K562 (cell line): Measurements from ENCODE around the gene RUNX1. TPM values are rescaled to one million over a fixed set of nuclear protein-coding genes. Genes with fewer than 3 reads are reported as not detected.

Experiments
- ATAC-seq: fragments of 200-7000 bp; cut with Tn5 transposase; 3 replicates; pipeline ENCODE4 v1.9.1; 2020; ENCODE audit warnings: moderate library complexity
- BruUV-seq: library from RNA; stranded (reverse); fragments of 400-500 nt; replicated peaks from 2 replicates; lab custom pipeline; 2021; lab: Mats Ljungman, UMichigan
- CTCF ChIA-PET: fragments of 300-600 bp; formaldehyde crosslinking; extraction: SDS; loops from one replicate; lab custom pipeline; 2021; ENCODE audit warnings: low intra/inter-chr PET ratio; lab: Yijun Ruan, JAX
- POLR2A ChIA-PET: fragments of 300-600, 350-650 bp; sonication (Branson Sonifier 250); formaldehyde crosslinking; extraction: SDS; loops from one replicate; lab custom pipeline; 2021; ENCODE audit warnings: antibody characterized with exemption, inconsistent platforms; lab: Yijun Ruan, JAX
- DNase-seq, 4 experiments: peaks; one replicate each; pipeline versions ENCODE4 v3.0.0 to v3.0.0-alpha.2; 2011 to 2018; ENCODE audit warnings: low spot score in 3 of 4, mixed read lengths in 3 of 4; ENCODE audit errors: extremely low read depth in 1 of 4
- FAIRE-seq: peaks from 2 replicates; lab custom pipeline; 2011; peaks lifted over from hg19 to GRCh38; lab: Jason Lieb, UNC
- H2AFZ ChIP-seq: 2 replicates; pipeline ENCODE4 v1.6.0; 2011; ENCODE audit warnings: low read depth, low read length, control low read depth, inconsistent platforms
- H3K27ac ChIP-seq: fragments of 200-600 bp; 3 replicates; pipeline ENCODE4 v1.8.0; 2011; ENCODE audit warnings: low read depth, mild to moderate bottlenecking, control low read depth, inconsistent platforms, low read length, moderate library complexity, mixed read lengths; ENCODE audit errors: extremely low read depth
- H3K27me3 ChIP-seq, 2 experiments: fragments of 300-600 bp in 1 of 2; 2 replicates in 1 of 2; 3 replicates in 1 of 2; pipeline versions ENCODE4 v1.6.0 to v1.8.0; 2011; ENCODE audit warnings: inconsistent platforms in 2 of 2, low read length in 2 of 2, mild to moderate bottlenecking in 1 of 2, mixed read lengths in 1 of 2, moderate library complexity in 1 of 2; ENCODE audit not compliant: control insufficient read depth in 2 of 2, insufficient read depth in 2 of 2
- H3K36me3 ChIP-seq: fragments of 300-600 bp; 3 replicates; pipeline ENCODE4 v1.8.0; 2011; ENCODE audit warnings: mild to moderate bottlenecking, low read length, inconsistent platforms; ENCODE audit not compliant: control insufficient read depth, insufficient read depth
- H3K4me1 ChIP-seq, 2 experiments: fragments of 200-600 bp in 1 of 2; replicated peaks in 1 of 2; 2 replicates in 1 of 2; 3 replicates in 1 of 2; pipeline versions ENCODE4 v1.5.1 to v1.8.0; 2011; ENCODE audit warnings: inconsistent platforms in 2 of 2, low read length in 2 of 2, mild to moderate bottlenecking in 1 of 2, mixed read lengths in 1 of 2, moderate library complexity in 1 of 2; ENCODE audit not compliant: control insufficient read depth in 2 of 2, insufficient read depth in 2 of 2
- H3K4me2 ChIP-seq: 2 replicates; pipeline ENCODE4 v1.6.1; 2011; ENCODE audit warnings: low read length, control low read depth, inconsistent platforms, mixed read lengths; ENCODE audit not compliant: insufficient read depth
- H3K4me3 ChIP-seq: fragments of 200-600 bp; sonication (generic), shearing (Covaris generic); 2 replicates; pipeline ENCODE4 v1.5.1; 2016; ENCODE audit warnings: control low read depth, inconsistent platforms
- H3K79me2 ChIP-seq: fragments of 200-600 bp; 3 replicates; pipeline ENCODE4 v1.8.0; 2011; ENCODE audit warnings: low read length, inconsistent platforms; ENCODE audit not compliant: control insufficient read depth, insufficient read depth
- H3K9ac ChIP-seq, 2 experiments: 2 replicates each; pipeline versions ENCODE4 v1.6.0 to v1.6.1; 2011; ENCODE audit warnings: low read depth in 2 of 2, low read length in 2 of 2, control low read depth in 1 of 2, inconsistent platforms in 1 of 2, mild to moderate bottlenecking in 1 of 2, mixed read lengths in 1 of 2; ENCODE audit not compliant: insufficient read depth in 1 of 2
- H3K9me1 ChIP-seq: one replicate; pipeline ENCODE4 v1.6.0; 2011; ENCODE audit warnings: inconsistent platforms, mild to moderate bottlenecking, low read length, moderate library complexity; ENCODE audit not compliant: control insufficient read depth, insufficient read depth
- H3K9me3 ChIP-seq: replicated peaks from 2 replicates; pipeline ENCODE4 v1.5.1; 2011; ENCODE audit warnings: low read depth, low read length, inconsistent platforms; ENCODE audit not compliant: control insufficient read depth, insufficient read depth
- H4K20me1 ChIP-seq: replicated peaks from 2 replicates; pipeline ENCODE4 v1.6.1; 2011; ENCODE audit warnings: low read length, inconsistent platforms, mixed read lengths; ENCODE audit not compliant: control insufficient read depth, insufficient read depth
- CREB5 ChIP-seq: fragments of 250-450 bp; sonication (Bioruptor Pico); IDR thresholded peaks from 2 replicates; pipeline ENCODE4 v1.5.0; 2020; ENCODE audit warnings: mild to moderate bottlenecking
- CXXC5 ChIP-seq: fragments of 250-450 bp; sonication (Bioruptor Pico); IDR thresholded peaks from 2 replicates; pipeline ENCODE4 v1.8.0; 2022; ENCODE audit warnings: inconsistent platforms, mild to moderate bottlenecking, moderate library complexity
- ETS2 ChIP-seq: IDR thresholded peaks from 2 replicates; pipeline ENCODE4 v1.6.1; 2016; ENCODE audit warnings: borderline replicate concordance, missing genetic modification characterization, mild to moderate bottlenecking, moderate library complexity, missing compliant biosample characterization; ENCODE audit not compliant: poor library complexity, severe bottlenecking
- FOXO4 ChIP-seq: fragments of 450-650 bp; formaldehyde crosslinking; IDR thresholded peaks from 2 replicates; pipeline ENCODE4 v1.4.0; 2020; ENCODE audit warnings: mild to moderate bottlenecking, moderate library complexity
- GABPB2 ChIP-seq: fragments of 250-450 bp; sonication (Bioruptor Pico); conservative IDR thresholded peaks from 2 replicates; pipeline ENCODE4 v1.5.1; 2021; ENCODE audit warnings: mild to moderate bottlenecking
- MTF1 ChIP-seq: fragments of 250-450 bp; sonication (Bioruptor Pico); IDR thresholded peaks from 2 replicates; pipeline ENCODE4 v1.9.0; 2021; ENCODE audit warnings: moderate library complexity, mild to moderate bottlenecking, inconsistent platforms, borderline replicate concordance
- POLR3A ChIP-seq: IDR thresholded peaks from 2 replicates; pipeline ENCODE4 v1.6.1; 2011; ENCODE audit warnings: borderline replicate concordance, mild to moderate bottlenecking, moderate library complexity; ENCODE audit not compliant: insufficient read length, insufficient read depth; ENCODE audit errors: extremely low read depth
- PRDM10 ChIP-seq: fragments of 450-650 bp; IDR thresholded peaks from 2 replicates; pipeline ENCODE4 v1.6.1; 2018; ENCODE audit not compliant: partially characterized antibody
- RB1 ChIP-seq: fragments of 450-650 bp; IDR thresholded peaks from 2 replicates; pipeline ENCODE4 v1.6.1; 2017; ENCODE audit warnings: low read depth, mild to moderate bottlenecking
- RFX7 ChIP-seq: fragments of 250-450 bp; sonication (Bioruptor Pico); IDR thresholded peaks from 2 replicates; pipeline ENCODE4 v1.5.1; 2021; ENCODE audit warnings: mild to moderate bottlenecking
- ZNF3 ChIP-seq: fragments of 250-450 bp; sonication (Bioruptor Pico); IDR thresholded peaks from 2 replicates; pipeline ENCODE4 v1.5.0; 2021; ENCODE audit warnings: mild to moderate bottlenecking, moderate library complexity
- ZNF699 ChIP-seq: fragments of 250-450 bp; sonication (Bioruptor Pico); IDR thresholded peaks from 2 replicates; pipeline ENCODE4 v1.8.0; 2021; ENCODE audit warnings: mild to moderate bottlenecking, moderate library complexity; ENCODE audit not compliant: insufficient replicate concordance
- WGBS: fragments of 100-300 bp; shearing (Covaris generic); methylation state at CpG from one replicate; pipeline ENCODE4 v1.1.6; 2016; ENCODE audit warnings: low coverage, mixed read lengths; ENCODE audit not compliant: insufficient coverage; ENCODE audit errors: missing lambda C conversion rate; 5-methylcytosine and 5-hydroxymethylcytosine counted together
- in situ Hi-C: fragments of 300-500 bp; cut with MboI; formaldehyde crosslinking; loops from 4 replicates; pipeline ENCODE4 v1.15.0; 2018; ENCODE audit warnings: inconsistent platforms, mixed read lengths
- intact Hi-C: fragments of 100-400 bp; cut with micrococcal nuclease; formaldehyde crosslinking; loops from 2 replicates; pipeline ENCODE4 v1.14.2; 2022
- polyA plus RNA-seq, 8 experiments: library from polyadenylated mRNA; depleted of rRNA in 4 of 8; stranded (reverse) in 5 of 8; unstranded in 3 of 8; fragments of >200 nt; fragmentation: Nextera tagmentation in 2 of 8; fragmentation: Illumina TruSeq in 1 of 8; extraction: Ambion mirVana in 2 of 8; extraction: Trizol in 1 of 8; gene quantifications; 2 replicates each; pipeline versions ENCODE4 v1.2.1 to v1.2.3, GENCODE V29; 2011 to 2014; ENCODE audit warnings: inconsistent platforms in 1 of 8, missing spikeins in 1 of 8
- total RNA-seq, 7 experiments: library from RNA; depleted of rRNA in 6 of 7; stranded (reverse); fragments of >200 nt in 6 of 7; fragmentation: Illumina TruSeq in 2 of 7; extraction: Trizol in 2 of 7; gene quantifications; 2 replicates each; pipeline versions ENCODE4 v1.2.1 to v1.2.3, GENCODE V29; 2011 to 2021; ENCODE audit warnings: low replicate concordance in 1 of 7

The RUNX1 gene
- total and polyA plus RNA-seq, 9 of the 15 experiments (the other 6 are each of a cell fraction or from before 2014, with no cell fraction given) = 2.2 to 68.6 (median 17.8) TPM

- TF ChIP-seq RB1 (no peak), CXXC5 (CRISPR knock-in tag) (peak; percentile 7; the same call in 1 of the 2 replicates), FOXO4 (CRISPR knock-in tag) (no peak)
Measured at GRCh38 chr21:34924771-34925419, 124.2 kb downstream of the RUNX1 start (continued).

GRCh38 chr21:34924194-34924593 lies 124.9 kb downstream of the RUNX1 start:
- TF ChIP-seq GABPB2 (CRISPR knock-in tag) (no peak), ZNF699 (CRISPR knock-in tag) (no peak), CREB5 (CRISPR knock-in tag) (no peak), ZNF3 (no peak), ETS2 (tag) (no peak), RFX7 (no peak), MTF1 (CRISPR knock-in tag) (no peak), PRDM10 (no peak), POLR3A (no peak)
- no peaks in the 10 kb centered on the region for H3K9me3 ChIP-seq
- intact Hi-C loops = no loop called here
- H3K36me3 ChIP-seq = no peaks in the 10 kb centered on the region
- POLR2A ChIA-PET = interaction anchor here (1.2 kb wide), 1 partner anchor 10 kb away, joined by 3 read pairs; no protein-coding TSS in a partner anchor
- H3K4me1 ChIP-seq = peaks cover 3 to 19% of the 10 kb centered on the region in 2 experiments; a peak in 4 of 5 replicates
- ATAC-seq = no peak
- peak overlapping the region; percentile 45 for H2AFZ ChIP-seq
- DNase-seq = no peak
- no peaks in the 10 kb centered on the region for H3K79me2 ChIP-seq
- H3K27me3 ChIP-seq = no peaks in the 10 kb centered on the region
- no peak overlapping the region for H3K4me3 ChIP-seq
- BruUV-seq = no TSS peak
- 22% methylated on average over 3 of the region's 3 CpGs for WGBS
- H3K9me1 ChIP-seq = no peaks in the 10 kb centered on the region
- H3K27ac ChIP-seq = no peak overlapping the region
- no peak overlapping the region for H3K4me2 ChIP-seq
- no peak overlapping the region for H3K9ac ChIP-seq
- in situ Hi-C loops = no loop called here
- CTCF ChIA-PET = no interaction called here
- H4K20me1 ChIP-seq = no peaks in the 10 kb centered on the region
- no peak for FAIRE-seq
